CD4-positive, alpha-beta T cell treated with Interleukin-15 for 1 hour (primary cell): ENCODE measurements around the gene CYP2A6.
"Not testable (repeated sequence)": the region's sequence is repeated elsewhere in the genome, so short reads cannot be mapped to it uniquely, and the experiment has no call there.

Experiments
- DNase-seq: peaks from one replicate; pipeline ENCODE4 v3.0.0-alpha.2; 2020

Gene CYP2A6, protein sequence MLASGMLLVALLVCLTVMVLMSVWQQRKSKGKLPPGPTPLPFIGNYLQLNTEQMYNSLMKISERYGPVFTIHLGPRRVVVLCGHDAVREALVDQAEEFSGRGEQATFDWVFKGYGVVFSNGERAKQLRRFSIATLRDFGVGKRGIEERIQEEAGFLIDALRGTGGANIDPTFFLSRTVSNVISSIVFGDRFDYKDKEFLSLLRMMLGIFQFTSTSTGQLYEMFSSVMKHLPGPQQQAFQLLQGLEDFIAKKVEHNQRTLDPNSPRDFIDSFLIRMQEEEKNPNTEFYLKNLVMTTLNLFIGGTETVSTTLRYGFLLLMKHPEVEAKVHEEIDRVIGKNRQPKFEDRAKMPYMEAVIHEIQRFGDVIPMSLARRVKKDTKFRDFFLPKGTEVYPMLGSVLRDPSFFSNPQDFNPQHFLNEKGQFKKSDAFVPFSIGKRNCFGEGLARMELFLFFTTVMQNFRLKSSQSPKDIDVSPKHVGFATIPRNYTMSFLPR

DNA sequence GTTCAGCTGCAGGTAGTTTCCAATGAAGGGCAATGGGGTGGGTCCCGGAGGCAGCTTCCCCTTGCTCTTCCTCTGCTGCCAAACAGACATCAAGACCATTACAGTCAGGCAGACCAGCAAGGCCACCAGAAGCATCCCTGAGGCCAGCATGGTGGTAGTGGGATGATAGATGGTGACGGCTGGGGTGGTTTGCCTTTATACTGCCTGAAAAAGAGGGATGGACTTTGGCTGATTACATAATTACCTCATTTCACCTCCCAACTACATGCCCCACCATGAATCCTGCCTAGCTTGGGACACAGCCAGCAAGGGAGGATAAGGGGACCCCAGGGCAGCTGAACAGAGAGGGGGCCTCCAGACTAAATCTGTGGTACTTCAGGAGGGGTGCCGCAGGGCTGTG lies at the start of gene CYP2A6:
Gene CYP2A6 (minus strand): TSS at position 171 of the 400 bp plus-strand sequence. CDS start 21 bp downstream, at position 150.
- DNase-seq, result not testable (repeated sequence)

DNA sequence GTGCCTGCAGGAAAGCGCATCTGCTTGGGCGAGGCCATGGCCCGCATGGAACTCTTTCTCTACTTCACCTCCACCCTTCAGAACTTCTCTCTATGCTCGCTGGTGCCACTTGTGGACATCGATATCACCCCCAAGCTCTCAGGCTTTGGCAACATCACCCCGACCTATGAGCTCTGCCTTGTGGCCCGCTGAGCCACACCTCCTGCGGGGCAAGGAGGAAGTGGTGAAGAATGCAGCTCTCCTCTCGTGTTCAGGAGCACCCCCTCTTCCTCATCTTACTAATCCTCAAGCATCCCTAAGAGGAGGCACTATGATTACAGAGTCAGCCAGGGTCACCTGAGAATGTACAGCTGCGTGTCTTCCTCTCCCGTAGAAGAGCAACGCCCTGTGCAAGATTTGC lies 49.7 kb upstream of the CYP2A6 start:
- not testable (repeated sequence) for DNase-seq

DNA sequence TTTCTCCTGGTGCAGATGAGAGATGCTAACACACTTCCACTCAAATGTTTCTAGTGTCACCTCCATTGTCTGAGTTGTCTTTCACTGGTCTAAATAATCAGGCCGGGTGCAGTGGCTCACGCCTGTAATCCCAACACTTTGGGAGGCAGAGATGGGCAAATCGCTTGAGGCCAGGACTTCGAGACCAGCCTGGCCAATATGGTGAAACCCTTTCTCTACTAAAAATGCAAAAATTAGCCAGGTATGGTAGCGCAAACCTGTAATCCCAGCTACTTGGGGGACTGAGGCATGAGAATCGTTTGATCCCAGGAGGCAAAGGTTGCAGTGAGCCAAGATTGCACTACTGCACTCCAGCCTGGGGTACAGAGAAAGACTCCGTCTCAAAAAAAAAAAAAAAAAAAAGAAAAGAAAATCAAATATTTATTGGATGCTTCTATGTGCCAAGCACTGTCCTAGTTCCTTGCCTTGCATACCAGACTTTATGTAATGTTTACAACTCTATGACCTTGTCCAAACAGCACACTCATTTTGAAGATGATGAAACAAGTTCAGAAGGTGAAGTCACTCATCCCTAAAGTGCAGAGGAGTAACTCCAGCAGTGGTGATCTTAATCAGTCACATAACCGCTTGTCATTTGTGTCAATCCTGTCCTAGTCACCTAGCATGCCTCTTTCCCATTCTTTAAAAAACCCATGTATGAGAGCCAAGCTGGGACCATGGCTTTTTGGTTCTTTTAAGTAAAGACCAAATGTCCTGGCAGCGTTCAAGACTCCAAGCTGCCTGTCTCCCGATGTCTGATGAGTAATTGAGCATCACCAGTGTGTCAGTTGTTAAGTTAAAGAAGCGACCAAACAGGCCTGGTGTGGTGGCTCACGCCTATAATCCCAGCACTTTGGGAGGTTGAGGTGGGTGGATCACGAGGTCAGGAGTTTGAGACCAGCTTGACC lies 46.9 kb upstream of the CYP2A6 start:
- DNase-seq, result not testable (repeated sequence)

DNA sequence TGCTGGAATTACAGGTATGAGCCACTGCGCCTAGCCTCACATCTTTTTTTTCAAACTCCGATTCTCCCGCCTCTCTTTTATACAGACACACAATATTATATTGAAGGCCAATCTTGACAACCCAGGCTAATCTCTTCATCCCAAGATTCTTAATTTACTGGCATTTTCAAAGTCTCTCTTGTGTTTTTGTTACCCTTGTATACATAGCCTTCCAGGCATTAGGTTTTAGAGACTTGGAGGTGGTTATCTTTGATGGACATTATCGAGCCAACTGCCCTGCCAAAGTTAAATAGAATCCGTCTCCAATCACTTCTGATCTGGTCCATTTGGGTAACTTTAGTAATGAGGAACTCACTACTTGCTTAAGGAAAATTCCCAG lies 46.2 kb upstream of the CYP2A6 start:
- no peak for DNase-seq

DNA sequence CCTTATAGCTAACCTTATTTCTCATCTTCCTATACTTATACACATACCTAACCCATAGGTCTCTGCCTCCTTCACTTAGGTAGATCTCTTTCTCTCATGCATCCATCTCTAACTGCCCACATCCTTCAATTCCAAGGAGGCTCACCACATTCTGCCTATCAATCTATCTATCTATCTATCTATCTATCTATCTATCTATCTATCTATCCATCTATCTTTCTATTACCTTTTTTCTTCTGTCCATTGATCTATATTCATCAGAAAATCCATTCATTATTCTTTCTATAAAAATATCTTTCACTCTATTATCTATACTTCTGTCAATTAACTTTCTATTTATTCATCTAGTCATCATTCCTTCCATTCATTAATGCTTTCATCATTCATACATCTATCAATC lies 42.9 kb upstream of the CYP2A6 start:
- DNase-seq, result no peak

DNA sequence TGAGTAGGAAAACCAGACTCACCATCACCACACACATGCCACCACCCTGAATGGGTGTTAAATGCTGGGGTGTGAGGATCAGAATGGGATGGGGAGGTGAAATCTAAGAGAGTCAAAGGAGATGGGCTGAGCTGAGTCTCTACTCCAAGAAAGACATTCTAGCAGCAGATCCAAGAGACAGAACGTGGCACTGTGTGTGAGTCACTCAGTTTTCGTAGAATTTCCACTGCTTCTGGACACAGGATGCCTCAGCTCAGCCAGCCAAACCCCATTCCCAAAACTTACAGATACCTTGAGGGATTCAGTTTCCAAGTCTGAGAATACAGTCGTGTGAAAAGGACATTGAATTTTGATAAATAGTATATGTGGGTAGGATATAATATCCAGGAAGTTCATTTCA lies 39.1 kb upstream of the CYP2A6 start:
- DNase-seq, result no peak

DNA sequence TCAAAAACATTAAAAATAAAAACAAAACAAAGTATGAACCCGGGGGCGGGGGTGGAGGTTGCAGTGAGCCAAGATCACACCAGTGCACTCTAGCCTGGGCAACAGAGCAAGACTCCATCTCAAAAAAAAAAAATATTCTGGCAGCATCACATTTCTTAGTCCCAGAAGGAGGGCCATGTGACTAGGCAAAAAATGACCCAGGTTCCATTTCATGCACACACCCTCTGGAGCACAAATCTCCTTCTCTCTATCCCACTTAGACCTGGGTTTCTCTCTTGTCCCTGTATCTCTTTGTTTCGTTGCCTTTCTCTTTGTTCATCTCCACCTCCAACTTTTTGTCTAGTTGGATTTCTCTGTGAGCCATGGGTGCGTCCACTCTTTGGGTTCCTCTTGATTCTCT lies 37.9 kb upstream of the CYP2A6 start:
- no peak for DNase-seq

DNA sequence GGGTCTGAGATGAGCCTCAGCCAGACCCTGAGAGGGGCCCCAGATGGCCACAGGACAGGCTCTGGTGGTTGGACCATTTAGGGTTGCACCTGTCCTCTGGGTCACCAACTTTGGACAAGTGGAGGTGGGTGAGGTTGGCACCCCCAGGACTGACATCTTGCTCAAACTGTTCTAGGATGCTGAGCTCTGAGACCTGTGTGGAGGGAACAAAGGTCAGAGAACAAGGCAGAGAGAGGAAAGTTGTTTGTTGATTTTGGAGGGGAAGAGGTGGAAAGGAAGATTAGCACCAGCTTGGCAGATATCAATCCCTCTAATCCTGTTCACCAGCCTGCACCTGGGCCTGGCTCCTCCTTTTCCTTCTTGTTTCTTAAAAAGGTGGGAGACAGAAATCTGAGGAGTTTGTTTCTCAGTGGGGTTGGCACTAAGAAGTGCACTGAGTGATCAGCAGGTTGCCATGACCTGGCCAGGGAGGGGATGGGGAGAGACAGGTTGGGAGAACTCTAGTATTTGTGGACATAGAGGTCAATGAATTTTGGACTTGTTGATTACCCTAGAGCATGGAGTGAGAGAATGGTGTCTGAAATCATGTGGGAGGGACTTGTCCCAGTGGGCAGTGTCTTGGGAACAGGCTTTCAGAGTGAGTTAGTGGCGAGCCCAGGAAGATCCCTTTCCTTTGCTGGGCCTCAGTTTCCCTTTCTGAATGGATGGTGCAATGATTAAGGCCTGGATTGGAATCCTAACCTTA lies 34.1 kb upstream of the CYP2A6 start:
- not testable (repeated sequence) for DNase-seq

DNA sequence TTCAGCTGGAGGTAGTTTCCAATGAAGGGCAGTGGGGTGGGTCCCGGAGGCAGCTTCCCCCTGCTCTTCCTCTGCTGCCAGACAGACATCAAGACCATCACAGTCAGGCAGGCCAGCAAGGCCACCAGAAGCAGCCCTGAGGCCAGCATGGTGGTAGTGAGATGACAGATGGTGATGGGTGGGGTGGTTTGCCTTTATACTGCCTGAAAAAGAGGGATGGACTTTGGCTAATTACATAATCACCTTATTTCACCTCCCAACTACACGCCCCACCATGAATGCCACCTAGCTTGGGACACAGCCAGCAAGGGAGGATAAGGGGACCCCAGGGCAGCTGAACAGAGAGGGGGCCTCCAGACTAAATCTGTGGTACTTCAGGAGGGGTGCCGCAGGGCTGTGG lies 31.8 kb upstream of the CYP2A6 start, which contains the start of gene CYP2A7:
Gene CYP2A7 (minus strand): TSS at position 170 of the 400 bp plus-strand sequence. CDS start 21 bp downstream, at position 149.
- DNase-seq, result not testable (repeated sequence)

DNA sequence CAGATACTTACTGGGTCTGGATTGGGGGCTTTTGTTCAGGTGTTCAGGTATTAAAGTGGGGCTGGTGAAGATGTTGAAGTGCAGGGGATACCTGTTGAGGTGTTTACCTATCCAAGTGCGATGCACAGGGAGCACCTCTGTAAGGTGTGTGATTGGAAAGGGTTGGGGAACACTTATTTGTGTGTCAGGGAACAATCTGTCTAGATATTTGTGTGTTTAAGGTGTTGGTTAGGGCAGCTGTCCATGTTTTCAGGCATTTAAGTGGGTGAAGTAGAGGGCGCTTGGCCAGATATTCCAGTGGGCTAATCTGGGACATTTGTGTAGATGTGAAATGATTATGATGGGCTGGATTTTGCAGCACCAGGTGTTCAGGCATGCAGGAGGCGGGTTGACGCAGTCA lies 29.1 kb upstream of the CYP2A6 start:
- DNase-seq, result not testable (repeated sequence)

DNA sequence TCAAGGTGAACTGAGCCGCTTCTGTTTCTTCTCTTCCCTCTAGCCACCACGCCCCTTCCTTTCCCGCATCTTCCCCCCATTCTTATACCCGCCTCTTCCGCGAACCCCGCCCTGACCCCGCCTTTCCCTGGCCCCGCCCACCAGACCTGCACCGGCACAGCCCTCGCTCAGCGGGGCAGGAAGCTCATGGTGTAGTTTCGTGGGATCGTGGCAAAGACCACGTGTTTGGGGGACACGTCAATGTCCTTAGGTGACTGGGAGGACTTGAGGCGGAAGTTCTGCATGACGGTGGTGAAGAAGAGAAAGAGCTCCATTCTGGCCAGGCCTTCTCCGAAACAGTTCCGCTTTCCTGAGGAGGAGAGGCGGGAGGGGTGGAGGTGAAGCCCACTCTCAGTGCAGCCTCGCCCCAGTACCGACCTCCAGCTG lies 25.3 kb upstream of the CYP2A6 start:
- DNase-seq, result peak; percentile 84

DNA sequence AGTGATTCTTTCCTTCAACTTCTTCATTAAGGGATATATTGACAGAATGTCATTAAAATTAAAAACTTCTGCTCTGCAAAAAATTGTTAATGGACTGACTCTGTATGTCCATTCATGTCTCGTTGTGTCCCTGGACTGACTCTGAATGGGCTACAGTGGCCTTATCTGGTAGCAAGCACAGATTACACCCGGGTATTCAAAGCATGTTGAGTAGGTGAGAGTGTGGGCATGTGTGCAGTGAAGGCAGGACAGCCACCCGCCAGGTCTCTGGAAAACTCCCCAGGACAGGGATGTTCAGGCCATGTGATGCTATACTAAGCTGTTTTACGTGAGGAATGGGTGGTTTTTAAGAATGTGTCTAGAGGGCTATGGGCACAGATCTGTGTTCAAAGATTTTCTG lies 24.6 kb upstream of the CYP2A6 start:
- DNase-seq, result not testable (repeated sequence)

DNA sequence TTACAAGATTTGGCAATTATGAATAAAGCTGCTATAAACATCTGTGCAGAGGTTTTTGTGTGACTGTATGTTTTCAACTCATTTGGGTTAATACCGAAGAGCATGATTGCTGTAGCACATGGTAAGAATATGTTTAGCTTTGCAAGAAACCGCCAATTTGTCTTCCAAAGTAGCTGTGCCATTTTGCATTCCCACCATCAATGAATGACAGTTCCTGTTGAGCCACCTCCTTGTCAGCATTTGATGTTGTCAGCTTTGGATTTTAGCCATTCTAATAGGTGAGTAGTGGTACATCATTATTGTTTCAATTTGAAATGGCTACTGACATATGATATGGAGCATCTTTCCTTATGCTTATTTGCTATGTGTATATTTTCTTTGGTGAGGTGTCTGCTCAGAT lies 23.6 kb upstream of the CYP2A6 start:
- not testable (repeated sequence) for DNase-seq

DNA sequence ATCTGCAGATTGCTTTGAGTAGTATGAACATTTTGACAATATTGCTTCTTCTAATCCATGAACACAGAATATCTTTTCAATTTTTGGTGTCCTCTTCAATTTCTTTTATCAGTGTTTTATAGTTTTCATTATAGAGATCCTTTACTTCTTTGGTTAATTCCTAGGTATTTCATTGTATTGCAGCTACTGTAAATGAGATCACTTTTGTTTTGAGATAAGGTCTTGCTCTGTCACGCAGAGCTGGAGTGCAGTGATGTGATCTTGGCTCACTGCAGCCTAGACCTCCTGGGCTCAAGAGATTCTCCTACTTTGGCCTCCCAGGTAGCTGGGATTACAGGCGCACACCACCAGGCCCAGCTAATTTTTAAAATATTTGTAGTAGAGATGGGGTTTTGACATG lies 22.0 kb upstream of the CYP2A6 start:
- no peak for DNase-seq

DNA sequence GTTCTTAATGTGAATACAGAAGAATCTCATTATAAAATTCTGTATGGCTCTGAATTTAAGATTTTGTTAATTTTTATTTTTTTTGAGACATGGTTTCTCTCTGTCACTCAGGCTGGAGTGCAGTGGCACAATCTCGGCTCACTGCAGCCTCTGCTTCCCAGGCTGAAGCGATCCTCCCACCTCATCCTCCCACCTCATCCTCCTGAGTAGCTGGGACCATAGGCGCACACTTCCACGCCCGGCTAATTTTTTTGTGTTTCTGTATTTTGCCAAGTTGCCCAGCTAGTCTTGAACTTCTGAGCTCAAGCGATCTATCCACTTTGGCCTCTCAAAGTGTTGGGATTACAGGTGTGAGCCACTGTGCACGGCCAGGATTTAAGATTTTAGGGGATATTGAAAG lies 17.5 kb upstream of the CYP2A6 start:
- no peak for DNase-seq

DNA sequence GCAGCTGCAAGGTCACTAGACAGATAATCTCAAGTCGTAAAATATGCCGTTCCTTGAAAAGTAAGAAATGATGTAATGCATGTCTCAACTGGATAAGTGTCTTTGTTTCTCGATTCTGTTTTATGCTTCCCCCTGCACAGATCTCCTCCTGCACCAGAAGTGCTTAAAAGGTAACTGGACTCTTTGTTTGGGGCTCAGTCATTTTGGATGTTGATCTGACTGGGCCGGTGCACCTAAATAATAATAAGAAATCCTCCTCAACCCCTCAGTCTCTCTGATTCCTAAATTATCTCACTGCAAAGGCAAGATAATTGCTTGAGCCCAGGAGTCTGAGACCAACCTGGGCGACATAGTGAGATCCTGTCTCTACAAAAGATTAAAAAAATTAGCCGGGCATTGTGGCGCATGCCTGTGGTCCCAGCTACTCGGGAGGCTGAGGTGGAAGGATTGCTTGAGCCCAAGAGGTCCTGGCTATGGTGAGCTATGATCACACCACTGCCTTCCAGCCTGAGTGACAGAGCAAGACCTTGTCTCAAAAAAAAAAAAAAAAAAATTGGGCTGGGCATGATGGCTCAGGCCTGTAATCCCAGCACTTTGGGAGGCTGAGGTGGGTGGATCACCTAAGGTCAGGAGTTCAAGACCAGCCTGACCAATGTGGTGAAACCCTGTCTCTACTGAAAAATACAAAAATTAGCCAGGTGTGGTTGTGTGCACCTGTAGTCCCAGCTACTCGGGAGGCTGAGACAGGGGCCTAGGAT lies 14.7 kb upstream of the CYP2A6 start:
- DNase-seq, result not testable (repeated sequence)

DNA sequence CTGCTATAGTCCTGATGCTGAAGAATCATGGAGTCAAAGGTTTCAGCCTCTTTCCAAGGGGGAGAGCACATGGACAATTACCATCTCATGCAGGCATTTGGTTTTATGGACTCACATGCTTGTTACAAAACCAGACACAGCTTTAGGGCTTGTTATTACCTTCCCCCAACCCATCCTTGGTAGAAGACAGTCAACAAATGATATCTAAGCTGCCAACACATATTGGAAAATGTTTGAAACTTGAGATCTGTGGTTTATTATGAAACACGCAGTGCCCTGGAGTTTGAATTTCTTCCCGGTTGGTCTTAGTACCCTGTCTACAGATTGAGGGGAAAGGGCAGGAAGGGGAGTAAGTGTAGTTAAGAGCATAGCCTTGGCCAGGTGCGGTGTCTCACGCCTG lies 12.5 kb upstream of the CYP2A6 start:
- DNase-seq, result no peak

DNA sequence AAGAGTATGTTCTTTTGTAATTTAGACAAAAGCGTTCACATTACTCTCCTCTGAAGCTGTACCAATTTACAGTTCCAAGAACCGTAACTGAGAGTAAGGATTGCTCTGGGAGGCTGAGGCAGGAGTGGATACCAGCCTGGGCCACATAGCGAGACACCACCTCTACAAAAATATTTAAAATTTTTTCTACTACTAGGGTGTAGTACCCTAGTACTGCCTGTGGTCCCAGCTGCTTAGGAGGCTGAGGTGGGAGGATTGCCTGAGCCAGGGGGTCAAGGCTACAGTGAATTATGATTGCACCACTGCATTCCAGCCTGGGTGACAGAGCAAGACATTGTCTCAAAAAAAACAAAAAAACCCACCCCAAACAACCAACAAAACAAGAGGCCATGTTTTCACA lies 12.1 kb upstream of the CYP2A6 start:
- DNase-seq, result no peak

DNA sequence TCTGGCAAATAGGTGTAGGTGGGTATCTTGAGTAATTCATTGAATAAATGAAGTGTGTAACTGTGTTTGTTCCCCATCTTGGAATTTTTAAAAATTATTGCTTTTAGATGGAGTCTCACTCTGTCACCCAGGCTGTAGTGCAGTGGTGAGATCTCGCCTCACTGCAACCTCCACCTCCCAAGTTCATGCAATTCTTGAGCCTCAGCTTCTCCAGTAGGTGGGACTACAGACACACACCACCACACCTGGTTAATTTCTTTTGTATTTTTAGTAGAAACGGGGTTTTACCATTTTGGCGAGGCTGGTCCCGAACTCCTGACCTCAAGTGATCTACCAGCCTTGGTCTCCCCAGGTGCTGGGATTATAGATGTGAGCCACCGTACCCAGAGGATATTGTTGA lies 7.9 kb upstream of the CYP2A6 start:
- DNase-seq, result no peak

DNA sequence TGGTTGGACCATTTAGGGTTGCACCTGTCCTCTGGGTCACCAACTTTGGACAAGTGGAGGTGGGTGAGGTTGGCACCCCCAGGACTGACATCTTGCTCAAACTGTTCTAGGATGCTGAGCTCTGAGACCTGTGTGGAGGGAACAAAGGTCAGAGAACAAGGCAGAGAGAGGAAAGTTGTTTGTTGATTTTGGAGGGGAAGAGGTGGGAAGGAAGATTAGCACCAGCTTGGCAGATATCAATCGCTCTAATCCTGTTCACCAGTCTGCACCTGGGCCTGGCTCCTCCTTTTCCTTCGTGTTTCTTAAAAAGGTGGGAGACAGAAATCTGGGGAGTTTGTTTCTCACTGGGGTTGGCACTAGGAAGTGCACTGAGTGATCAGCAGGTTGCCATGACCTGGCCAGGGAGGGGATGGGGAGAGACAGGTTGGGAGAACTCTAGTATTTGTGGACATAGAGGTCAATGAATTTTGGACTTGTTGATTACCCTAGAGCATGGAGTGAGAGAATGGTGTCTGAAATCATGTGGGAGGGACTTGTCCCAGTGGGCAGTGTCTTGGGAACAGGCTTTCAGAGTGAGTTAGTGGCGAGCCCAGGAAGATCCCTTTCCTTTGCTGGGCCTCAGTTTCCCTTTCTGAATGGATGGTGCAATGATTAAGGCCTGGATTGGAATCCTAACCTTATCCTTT lies 2.4 kb upstream of the CYP2A6 start:
- not testable (repeated sequence) for DNase-seq

DNA sequence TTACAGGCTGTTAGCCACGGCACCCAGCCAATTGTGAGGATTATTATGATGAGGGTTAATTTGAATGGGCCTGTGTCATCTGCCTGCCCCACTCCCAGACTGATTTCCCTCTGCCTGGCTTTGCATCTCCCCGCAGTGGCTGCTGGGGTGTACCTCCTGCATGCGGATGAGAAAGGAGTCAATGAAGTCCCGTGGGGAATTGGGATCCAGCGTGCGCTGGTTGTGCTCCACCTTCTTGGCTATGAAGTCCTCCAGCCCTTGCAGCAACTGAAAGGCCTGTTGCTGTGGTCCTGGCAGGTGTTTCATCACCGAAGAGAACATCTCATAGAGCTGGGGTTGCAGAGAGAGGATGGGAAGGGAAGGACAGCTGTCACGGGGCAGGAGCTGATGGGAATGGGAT lies 3.5 kb downstream of the CYP2A6 start:
- DNase-seq, result not testable (repeated sequence)
